HEK293 (cell line): ENCODE data around the gene HES3.

Source experiments
- CTCF ChIA-PET: fragments of 350-600 bp; formaldehyde crosslinking; extraction: SDS; loops from one replicate; lab custom pipeline; 2021; ENCODE audit warnings: antibody characterized with exemption; lab: Yijun Ruan, JAX
- POLR2A ChIA-PET: fragments of 300-600 bp; formaldehyde crosslinking; extraction: SDS; loops from one replicate; lab custom pipeline; 2020; ENCODE audit warnings: antibody characterized with exemption, inconsistent platforms; lab: Yijun Ruan, JAX
- H3K27ac ChIP-seq: fragments of 200-500 bp; sonication (Bioruptor generic); 2 replicates; pipeline ENCODE4 v1.5.1; 2014; ENCODE audit warnings: low read depth, low read length, control low read depth, inconsistent platforms; ENCODE audit errors: extremely low read depth
- H3K36me3 ChIP-seq, 2 experiments: fragments of 200-500 bp in 1 of 2; sonication (Bioruptor generic) in 1 of 2; 1 replicate in 1 of 2; 2 replicates in 1 of 2; pipeline ENCODE4 v1.5.1; 2014 to 2017; ENCODE audit warnings: inconsistent platforms in 2 of 2, low read length in 2 of 2; ENCODE audit not compliant: control insufficient read depth in 2 of 2, insufficient read depth in 1 of 2
- H3K4me1 ChIP-seq: fragments of 200-500 bp; sonication (Bioruptor generic); 2 replicates; pipeline ENCODE4 v1.5.1; 2014; ENCODE audit warnings: mild to moderate bottlenecking, low read length, inconsistent platforms; ENCODE audit not compliant: control insufficient read depth, insufficient read depth
- H3K4me3 ChIP-seq: 2 replicates; pipeline ENCODE4 v1.5.1; 2011; ENCODE audit warnings: low read depth, mild to moderate bottlenecking, control low read depth, low read length, moderate library complexity
- H3K9me3 ChIP-seq: fragments of 200-500 bp; sonication (Bioruptor generic); 2 replicates; pipeline ENCODE4 v1.5.1; 2014; ENCODE audit warnings: low read depth, low read length, inconsistent platforms; ENCODE audit not compliant: control insufficient read depth, insufficient read depth
- ATF2 ChIP-seq: fragments of 450-650 bp; formaldehyde crosslinking; IDR thresholded peaks from 2 replicates; pipeline ENCODE4 v1.5.1; 2016; ENCODE audit warnings: missing biosample characterization, missing genetic modification characterization, low read depth
- BCL11B ChIP-seq: fragments of 450-650 bp; formaldehyde crosslinking; IDR thresholded peaks from 2 replicates; pipeline ENCODE4 v1.5.1; 2016; ENCODE audit warnings: low read depth, missing biosample characterization, missing genetic modification characterization
- ELK4 ChIP-seq: IDR thresholded peaks from 2 replicates; pipeline ENCODE4 v1.6.1; 2011; ENCODE audit warnings: mild to moderate bottlenecking, low read depth, low read length, borderline replicate concordance
- FEZF1 ChIP-seq: fragments of 450-650 bp; formaldehyde crosslinking; IDR thresholded peaks from 2 replicates; pipeline ENCODE4 v1.5.1; 2016; ENCODE audit warnings: missing biosample characterization, missing genetic modification characterization
- GLI4 ChIP-seq: fragments of 450-650 bp; formaldehyde crosslinking; IDR thresholded peaks from 2 replicates; pipeline ENCODE4 v1.5.1; 2016; ENCODE audit warnings: missing biosample characterization, missing genetic modification characterization
- GLIS1 ChIP-seq: fragments of 450-650 bp; formaldehyde crosslinking; IDR thresholded peaks from 2 replicates; pipeline ENCODE4 v1.5.1; 2016; ENCODE audit warnings: missing biosample characterization, missing genetic modification characterization
- GLIS2 ChIP-seq: fragments of 450-650 bp; formaldehyde crosslinking; IDR thresholded peaks from 2 replicates; pipeline ENCODE4 v1.5.1; 2016; ENCODE audit warnings: missing biosample characterization, missing genetic modification characterization
- IKZF3 ChIP-seq: fragments of 450-650 bp; IDR thresholded peaks from 2 replicates; pipeline ENCODE4 v1.5.0; 2018; ENCODE audit warnings: missing biosample characterization, mild to moderate bottlenecking, missing genetic modification characterization, moderate library complexity
- PRDM1 ChIP-seq: fragments of 450-650 bp; formaldehyde crosslinking; IDR thresholded peaks from 2 replicates; pipeline ENCODE4; 2016; ENCODE audit warnings: missing biosample characterization, missing genetic modification characterization
- REPIN1 ChIP-seq: fragments of 450-650 bp; formaldehyde crosslinking; IDR thresholded peaks from 2 replicates; pipeline ENCODE4 v1.5.1; 2017; ENCODE audit warnings: missing biosample characterization, missing genetic modification characterization, low read depth
- SCRT2 ChIP-seq: fragments of 450-650 bp; formaldehyde crosslinking; IDR thresholded peaks from 2 replicates; pipeline ENCODE4 v1.5.1; 2016; ENCODE audit warnings: missing biosample characterization, missing genetic modification characterization
- ZBTB6 ChIP-seq: fragments of 450-650 bp; formaldehyde crosslinking; IDR thresholded peaks from 2 replicates; pipeline ENCODE4 v1.5.1; 2017; ENCODE audit warnings: missing biosample characterization, missing genetic modification characterization
- ZIC2 ChIP-seq: fragments of 450-650 bp; formaldehyde crosslinking; IDR thresholded peaks from 2 replicates; pipeline ENCODE4 v1.5.1; 2016; ENCODE audit warnings: missing biosample characterization, missing genetic modification characterization
- ZNF121 ChIP-seq: fragments of 450-650 bp; formaldehyde crosslinking; IDR thresholded peaks from 2 replicates; pipeline ENCODE4 v1.5.1; 2016; ENCODE audit warnings: missing biosample characterization, missing genetic modification characterization
- ZNF311 ChIP-seq: fragments of 450-650 bp; formaldehyde crosslinking; IDR thresholded peaks from 2 replicates; pipeline ENCODE4 v1.5.1; 2017; ENCODE audit warnings: missing biosample characterization, missing genetic modification characterization, borderline replicate concordance
- ZNF362 ChIP-seq: fragments of 450-650 bp; formaldehyde crosslinking; IDR thresholded peaks from 2 replicates; pipeline ENCODE4 v1.5.1; 2016; ENCODE audit warnings: missing biosample characterization, missing genetic modification characterization
- ZNF423 ChIP-seq: fragments of 450-650 bp; formaldehyde crosslinking; IDR thresholded peaks from 2 replicates; pipeline ENCODE4 v1.5.1; 2016; ENCODE audit warnings: missing biosample characterization, missing genetic modification characterization
- ZNF426 ChIP-seq: fragments of 450-650 bp; formaldehyde crosslinking; IDR thresholded peaks from 2 replicates; pipeline ENCODE4 v1.5.1; 2017; ENCODE audit warnings: missing biosample characterization, missing genetic modification characterization, mild to moderate bottlenecking, inconsistent platforms, moderate library complexity
- ZNF433 ChIP-seq: fragments of 450-650 bp; formaldehyde crosslinking; IDR thresholded peaks from 2 replicates; pipeline ENCODE4 v1.5.1; 2016; ENCODE audit warnings: missing biosample characterization, missing genetic modification characterization, low read depth
- ZNF518A ChIP-seq: fragments of 450-650 bp; formaldehyde crosslinking; conservative IDR thresholded peaks from 2 replicates; pipeline ENCODE4 v1.5.1; 2016; ENCODE audit warnings: low read depth, missing biosample characterization, missing genetic modification characterization
- ZNF585B ChIP-seq: fragments of 450-650 bp; formaldehyde crosslinking; IDR thresholded peaks from 2 replicates; pipeline ENCODE4 v1.5.1; 2016; ENCODE audit warnings: missing biosample characterization, missing genetic modification characterization
- ZNF626 ChIP-seq: fragments of 450-650 bp; sonication (Bioruptor Pico); formaldehyde crosslinking; IDR thresholded peaks from 2 replicates; pipeline ENCODE4 v1.5.1; 2018; ENCODE audit warnings: missing biosample characterization, missing genetic modification characterization, inconsistent platforms
- ZNF645 ChIP-seq: fragments of 450-650 bp; formaldehyde crosslinking; IDR thresholded peaks from 2 replicates; pipeline ENCODE4; 2016; ENCODE audit warnings: missing biosample characterization, missing genetic modification characterization
- ZNF704 ChIP-seq: fragments of 450-650 bp; formaldehyde crosslinking; IDR thresholded peaks from 2 replicates; pipeline ENCODE4 v1.5.1; 2016; ENCODE audit warnings: missing biosample characterization, missing genetic modification characterization
- ZNF791 ChIP-seq: fragments of 450-650 bp; formaldehyde crosslinking; IDR thresholded peaks from 2 replicates; pipeline ENCODE4 v1.5.1; 2016; ENCODE audit warnings: missing biosample characterization, missing genetic modification characterization
- ZNF830 ChIP-seq: fragments of 450-650 bp; IDR thresholded peaks from 2 replicates; pipeline ENCODE4 v1.5.0; 2018; ENCODE audit warnings: missing biosample characterization, missing genetic modification characterization, low read depth, mild to moderate bottlenecking, moderate library complexity

HES3 gene

GRCh38 chr1:6261615-6261995 is 17.6 kb downstream of the HES3 start:
- Histone ChIP-seq H3K36me3 (peaks cover 0 to 14% of the 10 kb centered on the region in 2 experiments; a peak in 1 of 3 replicates), H3K27ac (no peak overlapping the region), H3K4me3 (no peak overlapping the region), H3K9me3 (no peaks in the 10 kb centered on the region), H3K4me1 (0 out of 2 replicates have a peak, but pooled peaks cover 2% of the 10 kb centered on the region)
- CTCF ChIA-PET = interaction anchor here (0.6 to 1.2 kb wide), 2 partner anchors 15 to 75 kb away, joined by 3 to 6 read pairs; no protein-coding TSS in a partner anchor
- POLR2A ChIA-PET = no interaction called here
- TF ChIP-seq ZNF518A (tag by site-specific recombination) (no peak), IKZF3 (tag by site-specific recombination) (no peak), ZNF362 (tag by site-specific recombination) (no peak), GLIS2 (tag by site-specific recombination) (no peak), FEZF1 (tag by site-specific recombination) (no peak), ATF2 (tag by site-specific recombination) (no peak), ZNF121 (tag by site-specific recombination) (no peak), GLI4 (tag by site-specific recombination) (no peak), REPIN1 (tag by site-specific recombination) (no peak), ZNF830 (tag by site-specific recombination) (no peak), GLIS1 (tag by site-specific recombination) (peak; percentile 71), ZIC2 (tag by site-specific recombination) (peak; percentile 50; the same call in 1 of the 2 replicates), ZNF426 (no peak), ELK4 (no peak), ZNF423 (no peak), ZNF585B (tag by site-specific recombination) (no peak), ZNF791 (tag by site-specific recombination) (no peak), ZBTB6 (tag by site-specific recombination) (no peak), ZNF433 (tag by site-specific recombination) (no peak), ZNF626 (tag by site-specific recombination) (no peak), BCL11B (tag by site-specific recombination) (no peak), PRDM1 (tag by site-specific recombination) (no peak), ZNF704 (tag by site-specific recombination) (no peak), SCRT2 (no peak), ZNF645 (tag by site-specific recombination) (no peak), ZNF311 (tag by site-specific recombination) (no peak)
